Nucleus accumbens (tissue), 56 donors: Measurements from ENCODE around the gene SCGB1C1.
"Not testable (repeated sequence)": the region's sequence is repeated elsewhere in the genome, so short reads cannot be mapped to it uniquely, and the experiment has no call there.

ENCODE experiments used
- DNase-seq, 56 donors: peaks; one replicate each; lab custom pipeline; 2025; lab: John Stamatoyannopoulos, UW

Gene SCGB1C1

GRCh38 chr11:192674-193128 is at the start of gene SCGB1C1:
Gene SCGB1C1, plus strand, starts transcription at chr11:193078. Its CDS starts 22 bp downstream, at chr11:193100.
- not testable (repeated sequence) for DNase-seq

DNA sequence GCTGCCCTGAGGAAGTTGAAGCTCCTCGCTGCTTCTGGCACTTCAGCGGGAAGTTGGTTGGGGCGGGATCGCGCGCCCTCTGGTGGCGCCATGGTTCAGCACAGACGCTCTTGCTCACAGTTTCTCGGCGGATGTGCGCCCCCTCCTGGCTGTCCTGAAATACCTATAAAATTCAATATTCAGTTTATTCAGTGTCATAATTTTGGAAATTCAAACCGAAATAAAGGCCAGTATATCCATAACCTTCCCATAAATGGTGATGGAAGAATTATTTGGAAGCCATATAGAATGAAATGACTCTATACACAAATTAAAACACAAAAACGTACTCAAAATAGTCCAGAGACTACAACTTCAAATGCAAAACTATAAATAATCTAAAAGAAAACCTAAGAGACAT is 12.6 kb upstream of the SCGB1C1 start:
- DNase-seq = not testable (repeated sequence)

GRCh38 chr11:189200-189783 is 3.6 kb upstream of the SCGB1C1 start:
- DNase-seq = not testable (repeated sequence)

DNA sequence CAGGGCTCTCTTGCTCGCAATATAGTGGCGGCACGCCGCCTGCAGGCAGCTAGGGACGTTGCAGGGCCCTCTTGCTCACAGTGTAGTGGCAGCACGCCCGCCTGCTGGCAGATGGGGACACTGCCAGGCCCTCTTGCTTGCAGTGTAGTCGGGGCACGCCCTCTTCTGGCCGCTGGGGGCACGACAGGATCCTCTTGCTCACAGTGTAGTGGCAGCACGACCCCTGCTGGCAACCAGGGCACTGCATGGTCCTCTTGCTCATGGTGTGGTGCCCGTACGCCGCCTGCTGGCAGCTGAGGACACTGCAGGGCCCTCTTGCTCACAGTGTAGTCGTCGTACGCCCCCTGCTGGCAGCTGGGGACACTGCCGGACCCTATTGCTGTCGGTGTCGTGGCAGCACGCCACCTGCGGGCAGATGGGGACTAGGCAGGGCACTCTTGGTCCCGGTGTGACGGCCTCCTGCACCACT is 3.0 kb upstream of the SCGB1C1 start:
- DNase-seq = not testable (repeated sequence)

DNA sequence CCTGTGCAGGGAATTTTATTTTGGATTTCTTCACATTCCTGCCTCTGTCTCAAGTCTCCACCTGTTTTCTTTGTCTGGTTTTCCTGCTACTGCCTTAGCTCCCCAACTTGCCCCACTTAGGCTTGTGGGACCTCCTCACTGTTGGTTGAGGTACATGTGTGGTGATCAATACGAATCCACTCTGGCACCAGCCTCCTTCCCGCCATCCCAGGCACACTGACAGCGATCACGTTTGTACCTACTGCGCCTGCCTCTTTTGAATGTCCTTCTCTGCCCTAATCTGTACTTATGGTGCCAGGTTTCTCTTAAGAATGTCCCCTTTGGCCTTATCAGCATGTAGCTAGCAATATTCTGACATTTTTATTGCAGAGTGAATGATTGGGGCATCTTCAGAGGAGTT is 2.3 kb upstream of the SCGB1C1 start:
- not testable (repeated sequence) for DNase-seq

GRCh38 chr11:191490-192478 is 1.1 kb upstream of the SCGB1C1 start:
- DNase-seq = not testable (repeated sequence)

- not testable (repeated sequence) for DNase-seq
These were observed 603 bp downstream of the SCGB1C1 start for GRCh38 chr11:193481-193880.

GRCh38 chr11:196786-197731 is 4.2 kb downstream of the SCGB1C1 start:
- DNase-seq = no peak

DNA sequence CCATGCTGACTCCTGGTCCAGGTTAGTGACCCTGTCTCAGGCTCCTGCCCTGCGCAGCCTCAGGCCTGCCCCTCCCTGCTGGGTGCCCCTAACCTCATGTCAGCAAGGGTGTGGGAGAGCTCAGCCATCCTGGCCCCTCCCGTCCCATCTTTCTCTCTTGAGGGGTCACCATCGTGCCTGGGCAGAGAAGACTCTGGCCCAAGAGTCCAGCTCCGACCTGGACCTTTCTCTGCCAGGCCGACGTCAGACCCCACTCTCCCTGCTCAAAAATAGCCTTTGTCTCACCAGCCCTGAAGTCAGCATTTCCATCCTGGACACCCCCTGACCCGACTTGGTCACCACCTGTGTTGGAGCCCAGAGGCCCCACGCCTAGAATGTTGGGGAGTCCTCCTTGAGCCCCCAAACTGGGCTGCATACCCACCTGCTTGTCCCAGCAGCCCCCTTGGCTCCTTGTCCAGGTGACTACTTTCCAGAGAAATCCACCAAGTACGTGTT is 4.9 kb downstream of the SCGB1C1 start:
- no peak for DNase-seq

DNA sequence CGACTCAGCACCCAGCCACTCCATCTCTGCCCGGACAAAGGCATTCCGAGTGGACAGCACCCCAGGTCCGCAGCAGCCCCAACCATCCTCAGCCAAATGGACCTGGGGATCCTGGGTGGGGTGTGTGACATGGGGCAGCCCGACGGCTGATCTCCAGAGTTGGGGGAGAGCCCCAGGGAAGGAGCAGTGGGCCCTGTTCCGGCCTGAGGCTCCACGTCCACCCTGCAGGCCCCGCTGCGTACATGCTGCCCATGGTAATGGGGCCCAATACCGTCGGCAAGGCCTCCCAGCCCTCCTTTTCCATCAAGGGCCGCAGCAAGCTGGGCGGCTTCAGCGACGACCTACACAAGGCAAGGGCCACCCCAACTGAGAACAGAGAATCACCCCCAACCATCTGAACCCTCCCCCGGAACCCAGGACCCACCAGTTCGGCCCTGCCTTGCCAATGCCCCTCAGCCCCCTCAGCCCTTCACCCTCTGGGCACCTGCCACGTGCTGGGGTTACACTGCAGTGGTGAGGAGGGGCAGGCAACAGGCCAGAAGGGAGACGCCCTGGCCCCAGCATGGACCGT is 5.4 kb downstream of the SCGB1C1 start:
- DNase-seq = no peak

DNA sequence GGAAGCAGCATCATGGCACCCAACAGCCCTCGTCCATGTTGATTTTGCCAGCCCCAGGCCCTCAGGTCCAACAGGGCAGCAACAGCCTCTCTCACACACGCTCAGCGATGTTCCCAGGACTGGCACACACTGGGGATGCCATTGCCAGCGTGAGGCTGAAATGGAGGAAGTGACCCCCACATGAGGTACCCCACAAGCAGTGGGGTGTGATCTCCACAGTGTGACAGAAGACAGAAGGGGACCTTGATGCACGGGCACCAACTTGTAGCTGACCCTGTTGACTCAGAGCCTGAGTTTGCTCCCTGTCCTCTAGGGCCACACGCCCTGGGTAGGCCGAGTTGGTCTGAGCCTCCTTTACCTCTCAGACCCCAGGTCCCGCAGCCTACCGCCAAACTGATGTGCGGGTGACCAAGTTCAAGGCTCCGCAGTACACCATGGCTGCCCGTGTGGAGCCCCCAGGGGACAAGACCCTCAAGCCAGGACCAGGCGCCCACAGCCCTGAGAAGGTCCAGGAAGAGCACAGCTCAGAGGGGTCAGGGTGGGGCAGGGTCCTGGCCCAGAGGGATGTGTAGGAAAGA is 6.2 kb downstream of the SCGB1C1 start:
- DNase-seq = no peak

DNA sequence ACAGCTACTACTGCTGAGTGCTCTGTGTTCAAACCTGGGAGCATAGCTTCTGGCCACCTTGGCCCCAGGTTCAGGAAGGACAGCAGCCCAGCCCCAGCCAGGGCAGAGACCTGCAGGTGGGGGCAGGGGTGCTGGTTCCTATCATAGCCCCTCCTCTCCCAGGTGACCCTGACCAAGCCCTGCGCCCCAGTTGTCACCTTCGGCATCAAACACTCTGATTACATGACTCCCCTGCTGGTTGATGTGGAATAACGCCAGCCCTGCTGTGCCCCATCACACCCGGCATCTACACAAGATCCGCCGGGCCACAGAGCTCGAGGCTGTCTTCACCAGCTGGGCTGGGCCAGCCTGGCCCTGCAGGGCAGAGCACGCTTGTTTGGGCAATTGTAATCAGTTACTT is 6.9 kb downstream of the SCGB1C1 start:
- DNase-seq = no peak

GRCh38 chr11:200224-201003 is 7.5 kb downstream of the SCGB1C1 start:
- no peak for DNase-seq

GRCh38 chr11:201966-202365 is 9.1 kb downstream of the SCGB1C1 start:
- DNase-seq = no peak

DNA sequence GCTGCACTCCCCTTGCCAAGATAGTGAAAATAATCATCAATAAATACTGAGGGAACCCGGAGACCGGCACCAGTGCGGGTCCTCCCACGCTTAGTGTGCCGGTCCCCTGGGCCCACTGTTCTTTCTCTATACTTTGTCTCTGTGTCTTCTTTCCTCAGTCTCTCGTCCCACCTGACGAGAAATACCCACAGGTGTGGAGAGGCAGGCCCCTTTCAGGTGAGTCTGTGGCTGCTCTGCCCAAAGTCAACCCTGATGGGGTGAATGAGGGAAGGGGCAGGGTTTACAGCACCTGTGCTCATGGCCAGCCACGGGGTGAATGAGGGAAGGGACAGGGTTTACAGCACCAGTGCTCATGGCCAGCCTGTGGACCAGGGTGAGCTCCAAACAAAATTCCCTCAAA is 9.6 kb downstream of the SCGB1C1 start:
- DNase-seq = no peak

- DNase-seq = no peak
These were observed 10.4 kb downstream of the SCGB1C1 start for GRCh38 chr11:203056-203944.

DNA sequence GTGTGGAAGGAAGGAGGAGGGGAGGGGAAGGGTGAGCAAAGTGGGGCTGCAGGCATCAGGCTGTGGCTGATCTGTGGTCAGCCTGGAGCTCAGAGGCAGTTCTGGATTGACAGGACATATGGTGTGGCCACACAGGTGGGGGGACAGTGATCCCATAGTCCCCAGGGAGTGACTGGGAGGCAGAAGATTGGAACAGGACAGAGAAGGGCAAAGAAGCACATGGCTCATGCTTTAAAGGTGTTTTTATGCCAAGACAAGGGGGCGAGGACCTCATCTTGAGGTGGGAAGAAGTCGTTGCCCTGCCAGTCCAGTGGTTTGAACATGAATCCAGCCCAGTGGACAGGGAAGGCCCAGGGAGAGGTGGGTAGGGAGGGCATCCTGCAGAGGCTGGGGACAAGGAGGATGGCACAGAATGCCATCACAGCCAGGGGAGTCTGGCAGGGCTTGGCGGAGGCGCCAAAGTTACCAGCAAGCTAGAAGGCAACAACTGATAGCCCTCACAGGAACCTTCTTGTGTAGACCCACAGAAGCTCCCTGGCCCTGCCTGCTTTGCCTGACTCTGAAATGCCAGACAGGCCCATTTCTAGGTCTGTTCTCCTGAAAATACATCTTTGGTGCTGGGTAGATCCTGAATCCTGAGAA is 11.2 kb downstream of the SCGB1C1 start:
- no peak for DNase-seq
